ENCODE data around the gene NPC2. TPM values are rescaled to one million over a fixed set of nuclear protein-coding genes. Genes with fewer than 3 reads are reported as not detected.
A peak's percentile ranks its signal among the peaks of the same experiment; 100 is the strongest.

NPC2 gene
- total RNA-seq, 1 donor = 266 TPM

GRCh38 chr14:74528886-74529285, 35.8 kb upstream of the NPC2 start:
- no peaks in the 10 kb centered on the region for H3K79me2 ChIP-seq (ENCODE audit: insufficient read depth, low read length)
- H3K4me2 ChIP-seq (ENCODE audit: insufficient read depth, low read length) = no peak overlapping the region
- no peaks in the 10 kb centered on the region for H3K27me3 ChIP-seq (ENCODE audit: insufficient read depth, low read length)
- peaks cover 5% of the 10 kb centered on the region for H4K20me1 ChIP-seq (ENCODE audit: insufficient read depth, low read length)
- DNase-seq (ENCODE audit: insufficient read length, low spot score, missing footprints) = peak; percentile 34
- no peaks in the 10 kb centered on the region for H3K9me3 ChIP-seq (ENCODE audit: low read depth, low read length)
- no peak overlapping the region for H2AFZ ChIP-seq (ENCODE audit: low read length)
- TF ChIP-seq, protein P1, sequence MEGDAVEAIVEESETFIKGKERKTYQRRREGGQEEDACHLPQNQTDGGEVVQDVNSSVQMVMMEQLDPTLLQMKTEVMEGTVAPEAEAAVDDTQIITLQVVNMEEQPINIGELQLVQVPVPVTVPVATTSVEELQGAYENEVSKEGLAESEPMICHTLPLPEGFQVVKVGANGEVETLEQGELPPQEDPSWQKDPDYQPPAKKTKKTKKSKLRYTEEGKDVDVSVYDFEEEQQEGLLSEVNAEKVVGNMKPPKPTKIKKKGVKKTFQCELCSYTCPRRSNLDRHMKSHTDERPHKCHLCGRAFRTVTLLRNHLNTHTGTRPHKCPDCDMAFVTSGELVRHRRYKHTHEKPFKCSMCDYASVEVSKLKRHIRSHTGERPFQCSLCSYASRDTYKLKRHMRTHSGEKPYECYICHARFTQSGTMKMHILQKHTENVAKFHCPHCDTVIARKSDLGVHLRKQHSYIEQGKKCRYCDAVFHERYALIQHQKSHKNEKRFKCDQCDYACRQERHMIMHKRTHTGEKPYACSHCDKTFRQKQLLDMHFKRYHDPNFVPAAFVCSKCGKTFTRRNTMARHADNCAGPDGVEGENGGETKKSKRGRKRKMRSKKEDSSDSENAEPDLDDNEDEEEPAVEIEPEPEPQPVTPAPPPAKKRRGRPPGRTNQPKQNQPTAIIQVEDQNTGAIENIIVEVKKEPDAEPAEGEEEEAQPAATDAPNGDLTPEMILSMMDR (IDR thresholded peaks at IDR 0.05; ENCODE audit: extremely low read depth, low read depth, low read length) = no peak
- no peak overlapping the region for H3K4me3 ChIP-seq (ENCODE audit: insufficient read depth, low read length)
- H3K27ac ChIP-seq (ENCODE audit: low read depth, low read length) = no peak overlapping the region
- H3K36me3 ChIP-seq (ENCODE audit: insufficient read depth, low read length) = peaks cover 85% of the 10 kb centered on the region
- peaks cover 16% of the 10 kb centered on the region for H3K4me1 ChIP-seq (ENCODE audit: insufficient read depth, low read length)

GRCh38 chr14:74528406-74528805, 35.3 kb upstream of the NPC2 start:
- Histone ChIP-seq H3K4me3 (ENCODE audit: insufficient read depth, low read length) (no peak overlapping the region), H3K4me1 (ENCODE audit: insufficient read depth, low read length) (peaks cover 16% of the 10 kb centered on the region), H4K20me1 (ENCODE audit: insufficient read depth, low read length) (peaks cover 5% of the 10 kb centered on the region), H3K79me2 (ENCODE audit: insufficient read depth, low read length) (no peaks in the 10 kb centered on the region), H3K4me2 (ENCODE audit: insufficient read depth, low read length) (no peak overlapping the region), H3K9me3 (ENCODE audit: low read depth, low read length) (no peaks in the 10 kb centered on the region), H3K36me3 (ENCODE audit: insufficient read depth, low read length) (peaks cover 84% of the 10 kb centered on the region), H2AFZ (ENCODE audit: low read length) (no peak overlapping the region), H3K27ac (ENCODE audit: low read depth, low read length) (no peak overlapping the region), H3K27me3 (ENCODE audit: insufficient read depth, low read length) (no peaks in the 10 kb centered on the region)
- no peak for DNase-seq (ENCODE audit: insufficient read length, low spot score, missing footprints)
- TF ChIP-seq, protein P1 (IDR thresholded peaks at IDR 0.05; ENCODE audit: extremely low read depth, low read depth, low read length) = no peak

- peak; percentile 85 for DNase-seq (ENCODE audit: insufficient read length, low spot score, missing footprints)
- no peaks in the 10 kb centered on the region for H3K79me2 ChIP-seq (ENCODE audit: insufficient read depth, low read length)
- H3K27ac ChIP-seq (ENCODE audit: low read depth, low read length) = no peak overlapping the region
- H3K27me3 ChIP-seq (ENCODE audit: insufficient read depth, low read length) = no peaks in the 10 kb centered on the region
- TF ChIP-seq, protein P1 (IDR thresholded peaks at IDR 0.05; ENCODE audit: extremely low read depth, low read depth, low read length) = no peak
- peaks cover 5% of the 10 kb centered on the region for H4K20me1 ChIP-seq (ENCODE audit: insufficient read depth, low read length)
- H2AFZ ChIP-seq (ENCODE audit: low read length) = no peak overlapping the region
- peaks cover 84% of the 10 kb centered on the region for H3K36me3 ChIP-seq (ENCODE audit: insufficient read depth, low read length)
- H3K4me2 ChIP-seq (ENCODE audit: insufficient read depth, low read length) = no peak overlapping the region
- no peaks in the 10 kb centered on the region for H3K9me3 ChIP-seq (ENCODE audit: low read depth, low read length)
- peaks cover 16% of the 10 kb centered on the region for H3K4me1 ChIP-seq (ENCODE audit: insufficient read depth, low read length)
- no peak overlapping the region for H3K4me3 ChIP-seq (ENCODE audit: insufficient read depth, low read length)
These were observed 34.7 kb upstream of the NPC2 start for GRCh38 chr14:74527736-74528280.

DNA sequence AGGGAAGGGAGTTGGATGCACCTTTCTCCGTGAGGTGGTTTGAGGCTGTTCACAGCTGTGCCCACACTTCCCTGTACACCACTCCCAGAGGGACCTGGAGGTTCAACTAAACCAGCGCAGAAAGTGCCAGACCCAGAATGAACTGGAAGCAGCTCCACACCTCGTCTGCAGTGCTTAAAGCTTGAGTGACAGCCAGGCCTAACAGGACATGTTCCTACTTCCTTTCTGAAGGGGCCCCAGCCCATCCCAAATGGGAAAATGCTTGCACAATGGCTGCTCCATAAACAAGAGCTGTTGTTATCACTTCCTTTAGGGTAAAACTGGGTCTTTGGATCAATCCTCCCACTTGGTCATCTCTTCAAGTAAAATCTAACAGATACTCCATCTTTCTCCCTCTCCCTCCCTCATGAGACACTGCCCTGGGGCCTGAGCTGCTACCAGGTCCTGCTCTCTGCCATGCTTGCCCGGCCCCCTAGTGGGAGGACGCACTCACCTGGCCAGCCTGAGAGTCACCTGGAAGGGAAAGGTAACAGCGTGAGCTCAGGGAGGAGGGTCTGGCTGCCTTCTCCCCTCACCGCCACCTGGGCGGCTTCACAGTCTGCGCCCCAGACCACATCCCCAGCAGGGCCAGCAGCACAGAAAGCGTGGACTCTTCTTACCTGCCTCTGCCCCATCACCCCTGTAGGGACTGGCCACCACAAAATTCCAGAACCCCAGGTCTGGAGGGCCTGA, 33.9 kb upstream of the NPC2 start:
- no peak overlapping the region for H3K27ac ChIP-seq (ENCODE audit: low read depth, low read length)
- no peaks in the 10 kb centered on the region for H3K9me3 ChIP-seq (ENCODE audit: low read depth, low read length)
- peaks cover 84% of the 10 kb centered on the region for H3K36me3 ChIP-seq (ENCODE audit: insufficient read depth, low read length)
- no peak overlapping the region for H2AFZ ChIP-seq (ENCODE audit: low read length)
- peak; percentile 69 for DNase-seq (ENCODE audit: insufficient read length, low spot score, missing footprints)
- TF ChIP-seq, protein P1 (IDR thresholded peaks at IDR 0.05; ENCODE audit: extremely low read depth, low read depth, low read length) = no peak
- H3K4me1 ChIP-seq (ENCODE audit: insufficient read depth, low read length) = peaks cover 16% of the 10 kb centered on the region
- H4K20me1 ChIP-seq (ENCODE audit: insufficient read depth, low read length) = peaks cover 5% of the 10 kb centered on the region
- no peaks in the 10 kb centered on the region for H3K27me3 ChIP-seq (ENCODE audit: insufficient read depth, low read length)
- H3K79me2 ChIP-seq (ENCODE audit: insufficient read depth, low read length) = no peaks in the 10 kb centered on the region
- no peak overlapping the region for H3K4me2 ChIP-seq (ENCODE audit: insufficient read depth, low read length)
- no peak overlapping the region for H3K4me3 ChIP-seq (ENCODE audit: insufficient read depth, low read length)

Data from osteoblast (primary cell).